ENCODE measurements around the gene CHST10.

CHST10 gene, protein sequence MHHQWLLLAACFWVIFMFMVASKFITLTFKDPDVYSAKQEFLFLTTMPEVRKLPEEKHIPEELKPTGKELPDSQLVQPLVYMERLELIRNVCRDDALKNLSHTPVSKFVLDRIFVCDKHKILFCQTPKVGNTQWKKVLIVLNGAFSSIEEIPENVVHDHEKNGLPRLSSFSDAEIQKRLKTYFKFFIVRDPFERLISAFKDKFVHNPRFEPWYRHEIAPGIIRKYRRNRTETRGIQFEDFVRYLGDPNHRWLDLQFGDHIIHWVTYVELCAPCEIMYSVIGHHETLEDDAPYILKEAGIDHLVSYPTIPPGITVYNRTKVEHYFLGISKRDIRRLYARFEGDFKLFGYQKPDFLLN

DNA sequence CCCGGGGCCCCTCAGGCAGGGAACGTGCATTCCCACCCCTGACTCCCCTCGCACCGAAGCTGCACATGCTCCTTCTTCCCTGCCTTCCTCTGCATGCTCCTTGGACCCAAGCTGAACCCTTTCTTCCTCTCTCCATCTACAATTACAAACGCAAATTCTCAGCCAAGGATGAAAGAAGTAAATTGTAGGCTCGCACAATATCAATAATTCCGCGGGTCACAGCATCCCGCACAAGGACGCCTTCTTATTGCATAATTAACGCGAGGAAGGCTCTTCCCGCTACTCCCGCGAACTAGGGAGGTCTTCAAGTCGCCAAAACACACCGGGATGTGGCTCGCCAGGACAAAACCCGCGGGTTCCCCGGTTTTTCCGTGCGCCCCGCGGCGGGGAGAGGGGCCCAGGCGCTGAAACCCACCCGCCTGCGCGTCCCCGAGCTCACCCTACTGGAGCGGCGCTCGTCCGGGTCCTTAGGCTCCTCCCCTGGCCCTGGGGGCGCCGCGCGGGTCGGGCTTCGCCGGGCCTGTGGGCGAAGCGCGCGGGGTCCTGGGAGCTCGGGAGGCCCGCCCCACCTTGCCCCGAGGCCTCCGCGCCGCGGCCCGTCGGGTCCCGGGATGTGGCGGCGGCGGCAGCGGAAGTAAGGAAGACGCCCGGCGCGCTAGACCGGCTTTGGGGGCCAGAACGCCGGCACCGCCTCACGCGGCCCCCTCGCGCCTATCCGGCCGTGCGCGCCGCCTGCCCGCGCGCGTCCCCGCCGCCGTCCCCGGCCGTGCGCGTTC, at the start of gene CHST10:
Gene CHST10 (minus strand): TSS at position 734 of the 776 bp plus-strand sequence. CDS start 10,993 bp downstream, outside the sequence.
- peak; percentile 43 for DNase-seq

DNA sequence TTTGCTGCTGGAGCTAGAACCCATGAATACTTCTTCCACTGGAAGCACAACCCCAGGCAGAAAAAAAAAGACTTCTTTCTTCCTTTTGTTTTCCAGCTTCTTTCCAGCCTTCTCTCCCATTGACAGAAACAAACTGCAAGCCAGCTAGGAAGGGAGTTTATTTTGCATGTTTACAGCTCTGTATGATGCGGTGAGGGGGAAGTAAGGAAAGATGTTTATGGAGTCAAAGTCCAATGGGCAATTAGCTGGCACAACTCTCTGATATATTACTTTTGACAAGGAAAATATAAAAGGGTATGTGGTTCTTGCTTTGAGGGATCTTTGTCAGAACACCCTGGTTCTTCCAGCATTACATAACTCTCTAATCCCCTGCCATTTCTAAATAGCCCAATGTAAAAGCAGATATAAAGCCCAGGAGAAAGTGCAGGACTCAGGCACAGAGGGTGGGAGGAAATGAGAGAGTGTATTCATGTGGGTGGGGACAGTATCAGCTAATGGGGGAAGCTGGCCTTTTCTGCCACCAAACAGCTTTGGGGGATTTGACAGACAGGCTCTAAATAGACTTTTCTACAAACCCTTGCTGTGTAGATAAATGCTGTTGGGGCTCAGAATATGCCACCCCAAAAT, 43.5 kb upstream of the CHST10 start:
- DNase-seq, result no peak

DNA sequence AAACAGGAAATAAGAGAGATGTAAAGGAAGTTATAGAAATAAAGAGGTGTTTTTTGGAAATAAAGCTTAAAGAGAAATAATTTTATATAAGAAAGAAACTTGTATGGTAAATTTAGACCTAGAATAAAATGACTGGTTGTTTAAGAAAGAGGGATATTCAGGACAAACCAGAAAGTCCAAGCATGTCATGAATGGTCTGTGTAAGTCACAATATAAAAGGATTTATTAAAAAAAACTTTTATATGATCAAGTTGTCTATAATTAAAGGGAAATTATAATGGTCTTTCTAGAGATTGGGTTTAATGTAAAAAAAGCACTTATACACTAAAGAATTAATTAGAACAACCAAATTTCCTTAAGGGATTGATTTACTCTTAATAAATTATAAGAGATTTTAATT, 38.9 kb upstream of the CHST10 start:
- DNase-seq, result peak; percentile 7

DNA sequence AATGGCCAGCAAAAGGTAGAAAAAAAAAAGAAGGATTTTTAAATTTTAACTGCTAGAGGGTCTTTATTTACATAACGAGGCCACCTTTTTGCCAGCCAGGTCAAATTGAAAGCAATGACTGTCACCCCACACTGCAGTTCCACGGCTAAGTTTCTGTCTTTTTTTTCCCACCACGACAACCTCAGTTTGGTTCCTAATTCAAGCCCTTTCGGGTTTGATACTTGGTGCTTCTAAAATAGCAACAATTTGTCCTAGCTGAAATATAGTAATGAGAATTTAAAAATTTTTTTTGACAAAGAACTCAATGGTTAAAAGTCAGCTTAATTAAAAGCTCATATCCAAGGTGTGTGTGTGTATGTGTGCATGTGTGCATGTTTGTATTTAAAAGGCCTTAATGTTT, 36.4 kb upstream of the CHST10 start:
- no peak for DNase-seq

DNA sequence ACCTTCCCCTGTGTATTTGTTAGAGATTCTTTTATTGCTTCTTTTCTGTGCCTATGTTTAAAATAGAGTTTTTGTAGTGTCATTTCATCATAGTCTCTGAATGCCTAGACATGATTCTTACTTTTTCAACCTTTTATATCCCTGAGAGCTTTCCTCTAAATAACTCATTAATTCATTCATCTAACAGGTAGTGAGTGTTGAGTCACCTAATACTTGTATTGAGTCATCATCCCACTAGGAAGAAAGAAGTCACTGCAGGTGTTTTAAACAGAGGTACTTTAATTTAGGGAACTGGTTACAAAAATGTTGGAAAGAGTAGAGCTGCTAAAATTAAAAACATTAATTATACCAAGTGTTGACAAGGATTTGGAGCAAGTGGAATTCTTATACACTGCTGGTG, 34.3 kb upstream of the CHST10 start:
- no peak for DNase-seq

DNA sequence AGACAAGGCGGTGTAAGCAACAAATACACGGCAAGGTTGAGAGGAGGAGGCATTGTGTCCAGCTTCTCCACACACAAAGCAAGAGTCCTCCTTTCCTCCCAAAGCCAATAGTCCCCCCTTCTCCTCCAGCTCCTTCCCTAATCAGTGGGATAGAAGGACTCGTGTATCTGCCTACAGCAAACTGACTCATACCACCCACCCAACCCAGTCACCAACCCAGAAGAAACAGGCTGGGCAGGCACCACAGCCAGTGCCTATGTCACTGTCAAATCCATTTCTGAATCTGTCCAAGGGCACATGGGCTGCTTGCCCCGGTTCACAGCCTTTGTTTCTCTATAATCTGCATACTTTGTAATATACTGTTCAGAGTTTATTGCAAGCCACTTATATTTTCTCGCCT, 33.6 kb upstream of the CHST10 start:
- DNase-seq, result no peak

DNA sequence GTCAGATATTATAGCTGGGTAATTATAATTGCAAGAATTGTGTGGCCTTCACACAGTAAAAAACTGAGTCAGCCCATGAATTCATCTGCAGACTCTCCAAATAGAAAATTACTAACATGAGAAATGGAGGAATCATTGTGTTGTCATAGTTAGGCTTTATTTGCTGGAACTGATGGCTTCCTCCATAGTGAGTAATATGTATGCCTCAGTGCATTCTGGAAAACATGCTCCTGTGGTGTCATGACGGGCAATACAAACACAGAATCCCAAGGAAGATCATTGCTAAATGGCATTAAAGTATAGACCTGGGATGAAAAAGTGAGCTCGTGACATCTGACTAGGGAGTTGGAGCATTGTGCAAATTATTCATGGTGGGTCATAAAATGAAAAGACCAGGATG, 29.2 kb upstream of the CHST10 start:
- DNase-seq, result no peak

DNA sequence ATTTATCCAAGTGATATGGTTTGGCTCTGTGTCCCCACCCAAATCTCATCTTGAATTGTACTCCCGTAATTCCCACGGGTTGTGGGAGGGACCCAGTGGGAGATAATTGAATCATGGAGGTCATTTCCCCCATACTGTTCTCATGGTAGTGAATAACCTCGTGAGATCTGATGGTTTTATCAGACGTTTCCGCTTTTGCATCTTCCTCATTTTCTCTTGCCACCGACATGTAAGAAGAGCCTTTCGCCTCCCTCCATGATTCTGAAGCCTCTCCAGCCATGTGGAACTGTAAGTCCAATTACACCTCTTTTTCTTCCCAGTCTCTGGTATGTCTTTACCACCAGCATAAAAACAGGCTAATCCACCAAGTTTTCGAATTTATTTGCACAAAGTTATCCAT, 20.3 kb upstream of the CHST10 start:
- no peak for DNase-seq

DNA sequence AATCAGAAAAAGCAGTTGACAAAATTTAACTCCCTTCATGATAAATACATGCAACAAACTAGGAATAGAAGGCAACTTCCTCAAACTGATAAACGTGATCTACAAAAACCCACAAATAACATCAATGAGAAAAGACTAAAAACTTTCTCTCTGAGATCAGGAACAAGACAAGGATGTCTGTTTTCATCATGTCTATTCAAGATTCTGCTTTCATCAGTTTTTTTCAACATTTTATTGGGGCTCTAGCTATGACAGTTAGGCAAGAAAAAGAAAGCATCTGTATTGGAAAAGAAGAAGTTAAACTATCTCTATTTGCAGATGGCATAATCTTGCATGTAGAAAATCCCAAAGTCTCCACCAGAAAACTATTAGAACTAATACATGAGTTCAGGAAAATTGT, 12.3 kb upstream of the CHST10 start:
- DNase-seq, result peak; percentile 25

DNA sequence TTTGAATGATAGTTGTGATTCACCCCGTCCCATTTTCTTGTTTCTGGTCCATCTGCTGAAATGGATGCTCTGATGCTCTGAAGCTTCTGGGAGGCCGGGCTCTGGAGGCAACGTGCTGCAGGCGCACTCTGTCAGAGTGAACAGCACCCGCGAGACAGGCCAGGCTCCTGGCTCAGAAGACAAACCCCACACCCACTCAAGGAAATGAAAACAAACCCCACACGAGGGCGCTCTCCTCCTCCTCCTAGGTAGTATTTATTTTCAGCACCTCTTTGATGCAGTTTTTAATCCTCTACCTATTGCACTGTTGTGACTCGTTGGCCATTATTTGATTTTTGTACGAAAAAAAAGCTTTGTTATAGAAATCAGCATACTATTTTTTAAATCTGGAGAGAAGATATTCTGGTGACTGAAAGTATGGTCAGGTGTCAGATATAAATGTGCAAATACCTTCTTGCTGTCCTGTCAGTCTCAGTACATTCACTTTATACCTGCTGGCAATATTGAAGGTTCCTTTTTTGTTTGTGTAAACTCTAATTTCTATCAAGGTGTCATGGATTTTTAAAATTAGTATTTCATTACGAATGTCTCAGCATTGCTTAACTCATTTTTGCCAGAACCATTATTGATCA, 10.3 kb upstream of the CHST10 start:
- no peak for DNase-seq

DNA sequence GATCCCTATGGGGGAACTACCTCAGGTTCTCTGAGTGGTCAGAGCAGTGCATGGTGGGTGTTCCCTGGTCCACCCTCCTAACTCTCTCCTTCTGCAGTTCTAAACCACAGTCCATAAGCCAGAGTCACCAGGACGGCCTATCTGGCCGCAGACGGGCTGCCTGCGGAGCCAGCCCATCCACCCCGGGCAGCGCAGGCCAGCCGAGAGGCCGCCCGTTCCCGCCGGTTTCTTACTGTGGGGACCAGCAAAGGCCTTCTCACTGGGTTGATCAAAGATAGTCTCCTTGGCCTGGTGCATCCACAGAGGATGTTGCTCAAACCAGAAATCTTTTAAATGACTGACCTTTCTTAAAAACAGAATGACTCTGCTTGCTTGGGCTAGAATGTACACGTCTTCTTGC, 9.6 kb upstream of the CHST10 start:
- no peak for DNase-seq

DNA sequence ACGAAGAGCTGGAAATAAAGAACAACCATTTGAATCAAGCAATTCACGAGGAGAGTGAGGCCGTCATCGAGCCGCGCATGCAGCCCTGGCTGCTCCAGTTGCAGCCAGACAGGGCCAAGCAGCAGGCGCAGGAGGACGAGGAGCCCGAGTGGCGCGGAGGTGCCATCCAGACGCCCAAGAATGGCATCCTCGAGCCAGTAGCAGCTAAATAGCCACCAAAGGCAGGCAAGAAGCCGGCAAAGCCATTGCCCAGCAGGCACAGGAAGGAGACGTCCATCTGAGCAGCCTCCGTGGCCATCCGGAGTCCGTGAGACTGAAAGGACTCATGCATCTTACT, 8.9 kb upstream of the CHST10 start:
- no peak for DNase-seq

DNA sequence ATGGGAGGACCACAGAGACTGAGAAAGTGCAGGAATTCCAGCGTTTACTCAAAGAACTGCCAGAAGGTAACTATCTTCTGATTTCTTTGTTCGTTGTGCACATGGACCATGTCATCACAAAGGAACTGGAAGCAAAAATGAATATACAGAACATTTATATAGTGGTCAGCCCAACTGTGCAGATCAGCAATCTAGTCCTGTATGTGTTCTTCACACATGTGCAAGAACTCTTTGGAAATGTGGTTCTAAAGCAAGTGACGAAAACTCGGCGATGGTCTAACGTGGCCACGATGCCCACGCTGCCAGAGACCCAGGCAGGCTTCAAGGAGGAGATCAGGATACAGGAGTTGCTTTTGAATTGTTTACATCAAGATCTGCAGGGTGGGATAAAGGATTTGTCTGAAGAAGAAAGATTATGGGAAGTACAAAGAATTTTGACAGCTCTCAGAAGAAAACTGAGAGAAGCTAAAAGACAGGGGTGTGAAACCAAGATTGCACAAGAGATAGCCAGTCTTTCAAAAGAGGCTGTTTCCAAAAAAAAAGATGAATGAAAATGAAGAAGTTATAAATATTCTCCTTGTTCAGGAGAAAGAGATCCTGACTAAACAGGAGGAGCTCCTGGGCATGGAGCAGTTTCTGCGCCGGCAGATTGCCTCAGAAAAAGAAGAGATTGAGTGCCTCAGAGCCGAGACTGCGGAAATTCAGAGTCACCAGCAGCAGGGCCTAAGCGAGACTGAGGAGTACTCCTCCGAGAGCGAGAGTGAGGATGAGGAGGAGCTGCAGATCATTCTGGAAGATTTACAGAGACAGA, 8.3 kb upstream of the CHST10 start:
- DNase-seq, result peak; percentile 82

DNA sequence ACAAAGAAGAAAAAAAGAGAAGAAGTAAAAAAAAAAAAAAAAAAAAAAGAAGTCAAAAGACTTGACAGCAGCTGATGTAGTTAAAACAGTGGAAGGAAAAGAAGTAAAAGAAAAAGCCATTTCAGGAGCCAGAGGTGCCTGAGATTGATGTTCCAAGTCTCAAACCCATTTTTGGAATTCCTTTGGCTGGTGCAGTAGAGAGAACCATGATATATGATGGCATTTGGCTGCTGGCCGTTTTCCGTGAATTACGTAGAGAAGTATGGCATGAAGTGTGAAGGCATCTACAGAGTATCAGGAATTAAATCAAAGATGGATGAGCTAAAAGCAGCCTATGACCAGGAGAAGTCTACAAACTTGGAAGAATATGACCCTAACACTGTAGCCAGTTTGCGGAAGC, 7.6 kb upstream of the CHST10 start:
- no peak for DNase-seq

DNA sequence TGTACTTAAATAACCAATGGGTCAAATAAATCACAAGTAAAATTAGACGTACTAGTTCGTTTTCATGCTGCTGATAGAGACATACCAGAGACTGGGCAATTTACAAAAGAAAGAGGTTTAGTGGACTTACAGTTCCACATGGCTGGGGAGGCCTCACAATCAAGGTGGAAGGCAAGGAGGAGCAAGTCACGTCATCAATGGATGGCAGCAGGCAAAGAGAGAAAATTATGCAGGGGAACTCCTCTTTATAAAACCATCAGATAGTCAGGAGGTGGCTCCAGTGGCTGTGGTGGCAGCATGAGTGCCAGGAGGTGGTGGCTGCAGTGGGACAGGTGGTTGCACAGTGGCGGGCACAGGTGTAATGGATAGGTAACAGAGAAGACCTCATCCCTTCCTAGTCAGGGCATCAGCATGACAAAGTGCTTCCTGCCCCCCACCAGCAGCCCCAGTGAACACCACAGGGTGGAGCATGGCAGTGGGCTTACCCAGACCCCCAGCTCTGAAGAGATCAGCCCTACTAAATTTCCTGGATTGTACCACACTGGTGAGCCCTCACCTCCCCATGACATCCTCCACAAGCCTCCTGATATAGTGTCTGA, 6.9 kb upstream of the CHST10 start:
- DNase-seq, result no peak

DNA sequence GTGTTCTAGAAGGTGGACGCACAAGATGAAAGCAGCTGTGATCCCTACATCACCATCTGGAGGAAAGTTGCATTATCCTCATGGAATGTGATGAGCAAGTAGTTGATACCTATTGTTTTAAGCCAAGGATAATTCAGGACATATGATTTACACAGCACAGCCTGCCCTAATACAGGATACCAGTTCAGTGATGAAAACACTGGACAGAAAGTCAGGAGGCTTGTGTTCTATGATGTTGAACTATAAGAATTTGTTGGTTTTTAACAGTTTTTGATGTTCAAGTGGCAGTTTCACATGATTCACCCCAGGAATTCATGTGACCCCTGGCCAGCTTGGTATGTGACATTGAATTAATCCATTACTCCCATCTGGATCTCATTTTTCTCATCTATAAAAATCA, 6.2 kb upstream of the CHST10 start:
- DNase-seq, result no peak

DNA sequence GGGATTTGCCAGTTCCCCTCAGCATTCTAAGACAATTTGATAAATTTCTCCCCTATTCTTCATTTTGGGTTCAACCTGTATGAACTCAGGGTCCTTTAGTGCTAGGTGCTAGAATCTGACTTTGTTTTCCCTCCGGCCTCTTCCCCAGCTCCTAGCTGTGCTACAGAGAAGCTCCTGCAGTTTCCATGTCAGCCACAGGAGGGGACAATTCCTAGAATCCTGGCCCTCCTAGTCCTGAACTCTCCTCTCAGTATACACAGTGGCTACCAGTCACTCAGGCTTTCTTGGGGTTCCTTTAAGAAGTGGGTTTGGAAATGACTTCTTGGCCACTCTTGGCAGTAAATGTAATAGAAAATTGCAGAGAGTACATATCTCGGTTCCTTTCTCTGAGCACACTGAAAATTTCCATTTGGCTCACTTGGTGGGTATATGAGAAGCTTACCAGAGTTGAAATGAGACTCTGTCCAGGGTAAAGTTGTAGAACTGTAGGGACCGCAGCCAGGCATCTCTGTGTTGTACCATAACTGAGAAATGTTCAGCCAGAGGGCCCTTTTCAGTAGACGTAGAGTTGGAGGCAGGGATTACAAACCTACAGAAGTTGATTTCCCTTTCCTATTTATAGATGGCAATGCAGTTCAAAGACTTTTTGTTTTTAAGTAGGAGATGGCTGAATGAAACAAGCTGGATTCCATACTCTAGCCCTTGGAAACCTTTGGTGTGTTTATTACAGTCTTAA, 5.0 kb upstream of the CHST10 start:
- DNase-seq, result peak; percentile 14

DNA sequence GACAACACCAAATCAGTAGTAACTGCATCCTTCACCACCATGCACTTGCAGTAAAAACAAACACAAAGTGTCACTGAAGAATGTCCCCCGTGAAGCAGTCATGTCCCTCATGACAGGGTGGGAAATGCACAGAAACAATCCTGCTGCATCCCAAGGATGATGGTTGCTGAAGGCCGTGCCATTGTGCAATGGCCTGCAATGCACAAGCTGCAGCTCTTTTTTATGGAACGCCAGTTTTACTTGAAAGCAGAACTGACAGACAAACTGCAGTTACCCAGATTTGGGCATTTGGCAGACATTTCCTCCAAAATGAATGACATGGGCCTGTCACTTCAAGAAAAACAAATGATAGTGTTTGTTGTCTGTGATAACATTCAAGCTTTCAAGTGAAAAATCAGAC, 2.4 kb upstream of the CHST10 start:
- peak; percentile 28 for DNase-seq

DNA sequence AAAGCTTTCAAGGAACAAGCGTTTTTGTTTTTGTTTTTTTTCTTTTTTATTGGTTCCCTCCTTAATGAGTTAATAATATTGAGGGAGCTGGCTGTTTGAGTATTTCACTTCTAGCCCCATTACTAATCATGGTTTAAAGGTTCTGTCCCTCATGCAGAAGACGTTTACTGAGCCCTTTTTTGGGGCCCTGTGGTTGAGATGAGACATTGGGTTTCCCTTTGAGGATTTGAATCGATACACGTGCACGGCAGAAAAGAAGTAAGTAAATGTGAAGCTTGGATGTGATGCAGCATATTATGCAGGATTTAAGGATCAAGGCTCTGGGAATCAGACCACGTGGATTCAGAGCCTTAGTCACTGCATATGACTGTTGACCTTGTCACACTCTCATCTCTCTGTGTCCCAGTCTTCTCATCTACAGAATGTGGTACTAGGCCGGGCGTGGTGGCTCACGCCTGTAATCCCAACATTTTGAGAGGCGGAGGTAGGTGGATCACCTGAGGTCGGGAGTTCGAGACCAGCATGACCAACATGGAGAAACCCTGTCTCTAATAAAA, 1.0 kb upstream of the CHST10 start:
- DNase-seq, result no peak

DNA sequence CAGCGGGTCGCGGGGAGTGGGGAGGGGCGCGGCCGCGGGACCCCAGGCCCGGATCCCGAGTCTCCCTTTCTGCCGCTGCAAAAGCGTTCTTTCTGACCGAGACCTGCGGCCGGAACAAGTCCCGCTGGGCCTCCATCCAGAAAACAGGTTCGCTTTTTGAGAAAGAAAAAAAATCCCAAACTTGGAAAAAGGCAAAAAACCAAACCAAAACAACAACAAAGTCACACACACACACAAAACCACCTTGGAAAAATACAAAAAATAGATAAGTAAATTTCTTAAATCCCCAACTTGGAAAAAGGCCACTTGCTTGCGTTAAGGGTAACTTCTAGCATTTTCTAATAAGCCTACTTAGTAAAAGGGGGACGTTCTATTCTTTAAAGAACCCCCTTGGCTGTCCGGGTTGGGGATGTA, 250 bp upstream of the CHST10 start:
- DNase-seq, result no peak

DNA sequence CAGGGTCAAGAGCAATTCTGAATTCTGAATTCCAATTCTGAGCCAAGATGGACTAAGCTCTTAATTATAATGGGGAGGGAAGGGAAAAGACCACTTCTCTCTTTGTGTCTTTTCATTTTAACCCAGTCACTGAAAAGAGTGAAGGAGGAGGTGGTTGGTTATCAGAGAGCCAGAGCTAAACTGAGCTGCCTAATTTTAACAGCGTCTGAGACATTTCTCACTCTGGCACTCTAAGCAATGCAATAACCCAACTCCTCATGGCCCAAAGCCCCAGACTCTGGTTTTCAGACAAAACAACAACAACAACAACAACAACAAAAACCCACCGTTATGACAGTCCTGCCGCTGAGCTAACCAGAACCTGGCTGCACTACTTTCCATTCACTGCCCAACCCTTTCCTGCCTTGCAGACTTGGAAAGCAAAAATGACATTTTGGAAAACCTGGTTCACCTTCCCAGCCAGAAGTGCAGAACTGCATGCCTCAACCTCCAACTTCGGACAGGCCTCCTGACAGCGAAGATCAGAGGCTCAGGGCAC, 1.0 kb downstream of the CHST10 start:
- no peak for DNase-seq

Data from MV-4-11 (cell line).